NCI-H524 (cell line): ENCODE results near the gene GRM4.
A peak's percentile ranks its signal among the peaks of the same experiment; 100 is the strongest.
"Not testable (repeated sequence)": the region's sequence is repeated elsewhere in the genome, so short reads cannot be mapped to it uniquely, and the experiment has no call there.

ENCODE experiments used
- DNase-seq, 2 experiments: peaks; one replicate each; lab custom pipeline; 2025; lab: John Stamatoyannopoulos, UW

GRM4 gene

DNA sequence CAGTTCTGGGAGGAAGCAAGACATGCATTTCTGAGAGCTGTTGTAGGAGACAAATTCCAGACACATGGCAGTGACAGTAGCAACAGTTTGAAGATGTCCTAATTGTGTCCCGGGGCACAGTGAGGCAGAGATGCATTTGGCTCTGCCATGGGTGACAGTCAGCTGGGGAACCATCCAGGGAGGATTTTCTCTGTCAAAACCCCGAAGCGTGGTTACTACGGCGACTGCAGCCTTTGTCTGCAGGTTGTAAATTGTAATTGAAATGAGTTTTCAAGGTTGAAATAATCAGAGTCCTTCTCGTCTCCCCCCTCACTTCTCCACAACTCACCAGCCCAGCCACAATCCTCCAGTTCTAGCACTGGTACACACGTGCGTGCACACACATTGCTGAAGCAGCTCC lies 100.1 kb downstream of the GRM4 start:
- no peak for DNase-seq

GRCh38 chr6:34044945-34045595 lies 100.8 kb downstream of the GRM4 start:
- DNase-seq, result no peak

- DNase-seq, result no peak
Observed at GRCh38 chr6:34043359-34043758, 102.5 kb downstream of the GRM4 start.

DNA sequence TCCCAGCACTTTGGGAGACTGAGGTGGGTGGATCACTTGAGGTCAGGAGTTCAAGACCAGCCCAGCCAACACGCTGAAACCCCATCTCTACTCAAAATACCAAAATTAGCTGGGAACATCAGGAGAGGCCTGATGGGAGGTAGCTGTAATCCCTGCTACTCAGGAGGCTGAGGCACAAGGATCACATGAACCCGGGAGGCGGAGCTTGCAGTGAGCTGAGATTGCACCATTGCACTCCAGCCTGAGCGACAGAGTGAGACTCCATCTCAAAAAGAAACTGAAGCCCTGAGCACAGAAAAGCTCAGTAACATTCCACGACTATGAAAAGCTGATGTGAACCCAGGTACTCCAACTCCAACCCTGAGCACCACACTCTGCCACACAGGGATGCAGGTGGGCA lies 103.9 kb downstream of the GRM4 start:
- DNase-seq, result not testable (repeated sequence)

DNA sequence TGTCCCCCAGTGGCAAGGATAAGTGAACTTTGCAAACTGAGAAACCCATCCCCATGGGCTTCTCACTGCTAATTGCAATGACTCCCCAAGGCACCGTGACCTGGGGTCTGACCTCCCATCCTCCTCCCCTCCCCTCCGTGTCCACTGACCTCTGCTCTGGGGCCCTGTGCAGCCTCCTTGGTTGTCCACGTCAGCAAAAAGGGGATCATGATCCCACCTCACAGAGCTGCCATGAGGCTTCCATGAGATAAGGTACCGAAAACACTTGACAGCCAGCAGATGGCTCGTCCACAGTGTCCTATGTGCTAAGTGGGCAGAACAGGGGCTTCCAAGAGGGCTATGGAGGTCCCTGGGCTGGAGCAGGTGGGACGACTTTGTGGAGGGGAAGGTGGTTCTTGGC lies 104.5 kb downstream of the GRM4 start:
- DNase-seq, result peak in 1 of 2 experiments; percentile 25

- DNase-seq, result no peak
Observed at GRCh38 chr6:34039943-34040342, 105.9 kb downstream of the GRM4 start.

DNA sequence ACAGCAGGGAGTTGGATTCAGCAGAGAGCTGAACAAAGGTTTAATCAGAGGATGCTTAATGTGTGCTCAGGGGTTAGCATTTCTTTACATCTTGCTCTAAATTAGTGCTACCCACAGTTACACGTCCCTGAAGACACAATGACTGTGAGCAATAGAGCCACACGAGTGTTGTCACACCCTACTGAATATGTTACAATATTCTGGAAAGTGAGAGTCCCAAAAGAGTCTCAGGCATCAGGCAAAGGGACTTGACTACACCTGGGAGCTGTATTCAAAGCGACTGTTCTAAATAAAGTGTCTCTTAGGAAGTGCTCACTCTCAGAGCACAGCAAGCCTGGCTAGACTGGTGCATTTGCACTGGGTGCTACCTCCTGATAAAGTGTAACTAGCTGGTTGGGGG lies 108.7 kb downstream of the GRM4 start:
- no peak for DNase-seq

- no peak for DNase-seq
Observed at GRCh38 chr6:34036357-34037069, 109.4 kb downstream of the GRM4 start.

- no peak for DNase-seq
Observed at GRCh38 chr6:34035704-34036356, 110.1 kb downstream of the GRM4 start.

DNA sequence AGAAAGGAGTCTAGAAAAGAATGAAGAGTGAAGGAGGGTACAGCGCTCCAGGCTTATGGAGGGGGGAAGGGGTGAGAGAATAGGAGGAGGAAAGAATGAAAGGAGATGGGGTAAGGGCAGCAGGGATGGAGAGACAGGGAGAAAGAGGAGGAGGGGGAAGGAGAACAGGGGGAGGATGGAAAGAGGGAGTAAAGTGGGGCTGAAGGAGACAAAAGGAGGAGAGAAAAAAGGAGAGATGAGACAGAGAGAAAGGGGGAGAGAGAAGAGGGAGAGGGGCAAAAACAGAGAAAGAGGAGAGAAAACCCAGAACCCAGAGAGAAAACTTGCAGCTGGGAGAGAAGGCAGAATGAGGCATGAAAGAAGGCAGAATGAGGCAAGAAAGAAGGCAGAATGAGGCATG lies 110.7 kb downstream of the GRM4 start:
- DNase-seq, result no peak

DNA sequence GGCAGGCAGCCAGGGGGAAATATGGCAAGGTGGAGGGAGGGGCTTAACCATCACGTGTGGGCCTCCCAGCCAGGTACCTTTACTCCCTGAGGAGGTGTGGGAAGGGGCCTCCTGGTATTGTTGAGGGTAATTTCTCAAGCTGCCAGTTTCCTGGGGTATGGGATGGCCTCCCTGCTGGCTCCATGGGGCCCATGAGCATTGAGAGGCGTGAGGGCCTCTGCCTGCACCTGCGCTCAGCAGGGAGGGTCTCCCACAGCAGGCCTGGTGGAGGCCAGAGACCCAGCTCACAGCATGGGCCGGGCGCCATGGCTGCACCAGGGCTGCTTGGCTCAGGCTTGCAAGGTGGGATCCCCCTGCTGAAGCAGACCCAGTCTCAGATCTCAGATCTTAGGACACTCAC lies 113.0 kb downstream of the GRM4 start:
- DNase-seq, result no peak

GRCh38 chr6:34031625-34032383 lies 114.1 kb downstream of the GRM4 start:
- DNase-seq, result no peak

DNA sequence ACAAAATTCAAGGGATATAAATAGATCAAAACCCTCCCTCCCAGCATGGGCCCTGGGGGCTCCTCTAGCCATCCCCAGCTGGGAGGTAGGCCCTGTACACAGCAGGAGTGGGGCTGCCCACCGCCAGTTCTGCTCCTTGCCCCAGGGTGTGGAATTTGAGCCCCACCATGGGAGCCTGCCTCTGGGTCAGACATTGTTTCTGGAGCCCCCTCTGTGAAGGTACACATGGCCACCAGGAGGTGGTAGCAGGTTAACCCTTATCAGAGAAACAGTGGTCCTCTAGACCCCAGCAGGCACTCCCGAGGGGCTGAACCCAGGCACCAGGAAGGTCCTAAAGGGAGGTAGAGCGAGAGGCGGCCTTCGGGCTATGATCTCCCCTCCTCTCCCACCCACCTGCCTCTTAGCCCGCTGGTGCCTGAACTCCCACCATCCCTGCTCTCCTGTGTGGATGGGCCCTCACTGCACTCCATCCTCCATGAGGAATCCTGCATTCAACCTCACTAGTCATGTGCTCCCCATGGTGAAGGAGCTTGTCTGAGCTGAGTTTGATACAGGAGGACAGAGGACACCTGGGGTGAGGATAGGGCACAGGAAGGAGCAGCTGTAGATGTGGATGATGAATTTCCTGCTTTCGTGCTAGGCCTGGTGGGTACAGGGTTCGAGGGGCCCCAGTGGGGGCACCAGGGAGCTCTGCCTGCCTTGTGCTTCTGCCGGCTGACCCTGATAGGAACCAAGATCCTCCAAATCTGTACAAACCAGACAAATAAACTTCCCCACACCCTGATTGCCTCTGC lies 114.9 kb downstream of the GRM4 start:
- no peak for DNase-seq

GRCh38 chr6:34029489-34030280 lies 116.2 kb downstream of the GRM4 start:
- no peak for DNase-seq

DNA sequence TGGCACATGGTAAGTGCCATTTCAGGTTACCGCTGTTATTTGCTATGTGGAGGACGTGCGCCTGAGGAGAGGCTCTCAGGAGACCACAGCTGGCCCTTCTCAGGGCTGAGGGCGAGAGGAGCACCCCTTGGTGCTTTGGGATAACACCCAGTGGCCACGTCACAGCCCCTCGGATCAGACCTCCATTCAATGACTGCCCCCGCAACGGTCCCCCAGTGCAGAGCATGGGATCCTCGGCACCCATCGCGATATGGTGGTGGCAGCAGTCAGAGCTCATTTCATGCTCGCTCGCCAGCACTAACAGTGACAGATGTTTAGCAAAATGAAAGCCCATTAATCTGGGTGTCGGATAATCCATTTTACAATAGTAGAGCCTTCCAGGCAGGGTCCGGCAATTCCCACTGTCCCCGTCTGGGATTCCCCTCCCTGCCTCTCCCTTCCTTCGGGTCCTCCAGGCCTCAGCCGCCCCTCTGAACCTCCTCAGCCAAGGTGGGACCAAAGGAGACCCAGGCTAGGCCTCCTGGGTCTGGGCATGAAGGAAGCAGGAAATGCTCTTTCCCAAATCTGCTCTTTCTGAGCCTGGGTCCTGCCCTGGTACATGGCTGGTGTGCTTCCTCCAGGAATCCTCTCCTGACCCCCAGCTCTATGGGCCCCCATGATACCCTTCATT lies 117.1 kb downstream of the GRM4 start:
- DNase-seq, result peak; percentile 63 to 83

GRCh38 chr6:34027939-34028441 lies 117.9 kb downstream of the GRM4 start:
- DNase-seq, result no peak

GRCh38 chr6:34027445-34027936 lies 118.4 kb downstream of the GRM4 start:
- DNase-seq, result peak in 1 of 2 experiments; percentile 57

DNA sequence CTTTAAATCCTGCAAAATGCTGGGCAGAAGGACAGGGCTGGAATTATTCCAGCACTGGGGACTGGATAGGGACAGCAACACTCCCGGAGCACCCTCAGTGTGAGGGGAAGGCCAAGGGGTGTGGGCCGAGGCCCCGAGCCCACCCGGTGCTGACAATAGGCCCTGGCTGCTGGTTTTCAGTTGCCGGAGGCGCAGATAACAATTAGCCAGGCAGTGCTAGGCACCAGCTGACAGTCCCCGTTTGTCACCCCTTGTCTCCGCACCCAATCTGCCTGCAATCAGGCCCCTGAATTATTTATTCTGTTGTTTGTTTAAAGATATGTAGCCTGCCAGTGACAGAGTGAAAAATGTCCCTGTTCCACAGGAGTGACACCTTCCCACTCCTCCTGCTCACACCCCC lies 120.0 kb downstream of the GRM4 start:
- DNase-seq, result no peak

DNA sequence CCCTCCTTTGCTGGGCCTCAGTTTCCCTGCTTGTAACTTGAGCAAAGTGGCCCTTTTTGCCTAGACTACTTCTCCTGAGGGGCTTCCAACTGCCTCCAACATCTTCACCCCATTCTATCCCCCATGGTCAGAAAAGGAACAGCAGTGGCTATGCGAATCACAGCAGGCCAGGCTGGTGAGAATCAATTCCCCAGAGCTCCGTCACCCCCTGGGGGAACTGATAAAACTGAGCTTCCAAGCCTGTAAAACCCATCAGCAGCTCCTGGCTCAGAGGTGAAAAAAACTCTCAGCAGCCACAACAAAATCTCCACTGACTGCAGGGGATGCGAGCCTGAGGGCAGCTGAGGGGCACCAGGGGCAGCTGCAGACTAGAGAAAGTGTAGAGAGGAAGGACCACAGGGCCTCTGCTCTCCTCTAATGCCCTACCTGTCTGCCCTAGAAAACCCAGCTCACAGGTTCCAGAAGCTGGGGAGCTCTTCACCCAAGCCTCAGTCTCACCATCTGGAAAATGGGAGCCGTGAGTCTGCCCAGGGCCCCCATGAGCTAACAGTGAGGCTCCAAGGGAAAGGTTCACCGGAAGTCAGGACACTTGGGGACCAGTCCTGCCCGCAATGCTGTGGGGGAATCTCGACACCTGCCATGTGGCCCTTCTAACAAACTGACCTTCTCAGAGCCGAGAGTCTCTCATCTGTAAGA lies 120.6 kb downstream of the GRM4 start:
- DNase-seq, result no peak
